ENCODE results near the gene FAM227B.
"Not testable (repeated sequence)": the region's sequence is repeated elsewhere in the genome, so short reads cannot be mapped to it uniquely, and the experiment has no call there.

Gene FAM227B, protein sequence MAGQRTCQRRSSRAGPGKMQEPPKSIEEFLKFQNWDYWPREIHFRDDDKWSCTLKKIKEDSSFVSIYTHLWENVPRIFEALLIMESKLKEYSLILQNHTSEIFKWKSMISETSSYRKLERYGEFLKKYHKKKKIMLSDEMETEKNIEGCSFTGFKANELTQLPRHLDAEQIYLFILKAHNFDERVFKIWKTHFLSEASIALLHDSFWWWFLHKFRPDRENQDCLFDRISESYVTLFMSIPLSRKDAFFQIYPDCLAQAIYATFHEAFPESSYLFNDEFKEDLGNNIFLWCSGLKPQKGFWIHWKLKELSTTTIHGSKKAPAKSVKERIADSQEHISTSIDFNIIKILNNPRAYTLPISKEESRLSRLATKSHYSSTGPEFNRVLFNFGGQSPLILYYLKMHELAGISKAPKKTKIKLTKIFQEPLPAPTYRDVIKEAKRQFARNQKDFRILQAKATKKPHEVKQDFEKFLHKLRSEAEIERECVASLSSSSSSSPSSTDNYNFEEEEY

DNA sequence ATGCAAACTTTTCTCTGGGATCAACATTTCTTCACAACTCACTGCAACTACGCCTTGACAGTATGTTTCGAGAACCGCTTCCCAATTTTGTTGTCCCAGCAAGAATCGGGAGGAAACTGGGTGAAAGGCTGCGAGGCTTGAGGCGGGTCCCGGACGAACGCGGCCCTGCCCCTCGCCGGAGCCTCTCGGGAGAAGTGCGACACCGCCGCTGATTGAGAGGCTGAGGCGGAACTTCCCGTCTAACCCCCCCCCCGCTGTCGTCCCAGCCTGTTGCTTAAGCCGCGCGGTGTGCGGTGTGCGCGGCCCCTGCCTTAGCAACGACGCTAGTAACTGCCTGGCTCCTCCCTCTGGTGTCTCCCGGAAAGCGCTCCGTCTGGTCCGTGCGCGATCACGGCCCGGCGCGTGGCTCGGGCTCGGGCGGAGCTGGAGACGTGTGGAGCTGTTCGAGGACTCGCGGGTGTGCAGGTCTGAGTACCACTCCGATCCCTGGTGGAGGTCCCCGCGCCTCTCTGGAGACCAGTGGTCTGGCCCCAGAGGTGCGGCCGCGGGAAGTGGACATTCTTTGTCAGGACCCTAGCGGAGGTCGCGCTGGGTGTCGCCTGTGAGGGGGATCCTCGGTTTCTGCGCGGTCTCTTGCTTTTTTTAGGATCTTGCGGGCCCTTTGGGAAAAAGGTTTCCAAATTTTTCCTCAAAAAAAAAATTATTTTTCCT, at the start of gene FAM227B, which contains the start of gene DTWD1:
TSS of gene FAM227B (minus strand) at position 161 of the 711 bp plus-strand sequence. CDS start 5,647 bp downstream, outside the sequence.
TSS of gene DTWD1 (plus strand) at position 391 of the 711 bp plus-strand sequence. CDS start 4,120 bp downstream, outside the sequence.
- TF ChIP-seq, protein P1, sequence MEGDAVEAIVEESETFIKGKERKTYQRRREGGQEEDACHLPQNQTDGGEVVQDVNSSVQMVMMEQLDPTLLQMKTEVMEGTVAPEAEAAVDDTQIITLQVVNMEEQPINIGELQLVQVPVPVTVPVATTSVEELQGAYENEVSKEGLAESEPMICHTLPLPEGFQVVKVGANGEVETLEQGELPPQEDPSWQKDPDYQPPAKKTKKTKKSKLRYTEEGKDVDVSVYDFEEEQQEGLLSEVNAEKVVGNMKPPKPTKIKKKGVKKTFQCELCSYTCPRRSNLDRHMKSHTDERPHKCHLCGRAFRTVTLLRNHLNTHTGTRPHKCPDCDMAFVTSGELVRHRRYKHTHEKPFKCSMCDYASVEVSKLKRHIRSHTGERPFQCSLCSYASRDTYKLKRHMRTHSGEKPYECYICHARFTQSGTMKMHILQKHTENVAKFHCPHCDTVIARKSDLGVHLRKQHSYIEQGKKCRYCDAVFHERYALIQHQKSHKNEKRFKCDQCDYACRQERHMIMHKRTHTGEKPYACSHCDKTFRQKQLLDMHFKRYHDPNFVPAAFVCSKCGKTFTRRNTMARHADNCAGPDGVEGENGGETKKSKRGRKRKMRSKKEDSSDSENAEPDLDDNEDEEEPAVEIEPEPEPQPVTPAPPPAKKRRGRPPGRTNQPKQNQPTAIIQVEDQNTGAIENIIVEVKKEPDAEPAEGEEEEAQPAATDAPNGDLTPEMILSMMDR (IDR thresholded peaks at IDR 0.05; ENCODE audit: extremely low read depth, insufficient read depth, missing control alignments): no peak
- in situ Hi-C loops (cut with MboI; ENCODE audit: low pct_unique_long_range_greater_than_20kb, low sequenced_read_pairs, unreplicated experiment): no loop called here
- DNase-seq (ENCODE audit: low spot score): peak; percentile 88

DNA sequence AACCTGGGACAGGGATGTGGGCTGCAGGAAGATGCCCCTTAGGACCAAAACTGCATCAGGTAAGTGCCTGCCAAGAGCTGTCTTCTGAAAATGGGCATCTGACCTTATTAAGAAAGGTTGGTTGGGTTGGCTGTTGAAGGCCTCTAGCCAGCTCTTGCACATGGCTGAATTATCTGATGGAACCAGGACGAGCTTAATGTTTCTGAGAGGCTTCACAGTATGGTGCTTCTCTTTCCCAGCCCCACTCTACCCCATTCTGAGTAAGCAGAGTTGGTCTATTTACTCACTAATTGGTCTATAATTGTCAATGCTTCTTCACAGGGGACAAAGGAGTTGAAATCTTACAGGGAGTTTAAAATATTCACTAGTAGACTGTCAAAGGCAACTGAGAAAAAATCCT, 48.7 kb upstream of the FAM227B start:
- TF ChIP-seq, protein P1 (IDR thresholded peaks at IDR 0.05; ENCODE audit: extremely low read depth, insufficient read depth, missing control alignments): no peak
- in situ Hi-C loops (cut with MboI; ENCODE audit: low pct_unique_long_range_greater_than_20kb, low sequenced_read_pairs, unreplicated experiment): no loop called here
- DNase-seq (ENCODE audit: low spot score): no peak

DNA sequence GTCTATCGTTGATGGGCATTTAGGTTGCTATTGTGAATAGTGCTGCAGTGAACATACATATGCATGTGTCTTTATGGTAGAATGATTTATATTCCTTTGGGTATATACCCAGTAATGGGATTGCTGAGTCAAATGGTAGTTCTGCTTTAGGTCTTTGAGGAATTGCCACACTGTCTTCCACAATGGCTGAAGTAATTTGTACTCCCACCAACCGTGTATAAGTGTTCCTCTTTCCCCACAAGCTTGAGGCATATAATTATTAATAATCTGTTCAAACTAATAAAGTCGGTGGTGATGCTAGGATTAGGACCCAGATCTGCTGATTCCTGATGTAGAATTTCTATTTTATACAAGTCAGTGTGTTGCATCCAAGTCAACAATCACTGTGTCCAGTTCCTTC, 45.9 kb upstream of the FAM227B start:
- DNase-seq (ENCODE audit: low spot score); in situ Hi-C loops (cut with MboI; ENCODE audit: low pct_unique_long_range_greater_than_20kb, low sequenced_read_pairs, unreplicated experiment): not testable (repeated sequence)

DNA sequence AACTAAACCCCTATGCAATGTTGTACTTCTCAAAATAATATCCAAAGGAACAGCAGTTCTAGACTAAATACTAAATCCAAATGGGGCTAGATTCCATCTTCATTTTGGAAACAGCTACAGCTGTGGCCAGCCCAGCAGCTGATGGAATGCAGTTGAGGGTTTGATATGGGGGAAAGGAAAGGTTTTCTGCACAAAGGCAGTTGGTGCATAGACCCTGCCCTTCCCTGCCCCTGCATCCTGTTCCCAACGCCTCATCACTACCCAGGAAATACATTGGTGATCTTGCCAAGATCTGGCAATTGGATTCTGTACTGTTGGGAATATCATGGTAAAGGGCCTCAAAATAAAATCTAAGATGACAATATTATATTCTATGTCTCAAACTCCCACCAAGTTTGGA, 44.1 kb upstream of the FAM227B start:
- TF ChIP-seq, protein P1 (IDR thresholded peaks at IDR 0.05; ENCODE audit: extremely low read depth, insufficient read depth, missing control alignments): no peak
- in situ Hi-C loops (cut with MboI; ENCODE audit: low pct_unique_long_range_greater_than_20kb, low sequenced_read_pairs, unreplicated experiment): no loop called here
- no peak for DNase-seq (ENCODE audit: low spot score)

DNA sequence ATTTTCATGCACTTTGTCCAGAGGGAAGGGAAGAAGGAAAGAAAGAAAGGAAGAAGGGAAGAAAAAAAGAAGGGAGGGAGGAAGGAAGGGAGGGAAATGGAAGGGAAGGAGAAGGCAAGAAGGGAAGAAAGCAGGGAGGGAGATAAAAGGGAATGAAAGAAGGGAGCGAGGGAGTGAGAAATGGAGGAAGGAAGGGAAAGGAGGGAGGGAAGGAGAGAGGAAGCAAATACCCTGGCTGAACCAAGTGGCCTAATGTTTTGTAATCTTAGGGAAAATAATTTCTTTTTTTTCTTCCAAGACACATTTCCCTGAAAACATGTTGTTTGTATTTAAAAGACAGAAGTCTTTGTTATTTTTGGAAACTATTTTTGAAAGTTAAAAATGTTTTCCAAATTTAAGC, 36.1 kb upstream of the FAM227B start:
- TF ChIP-seq, protein P1 (IDR thresholded peaks at IDR 0.05; ENCODE audit: extremely low read depth, insufficient read depth, missing control alignments): no peak
- in situ Hi-C loops (cut with MboI; ENCODE audit: low pct_unique_long_range_greater_than_20kb, low sequenced_read_pairs, unreplicated experiment): no loop called here
- DNase-seq (ENCODE audit: low spot score): no peak

DNA sequence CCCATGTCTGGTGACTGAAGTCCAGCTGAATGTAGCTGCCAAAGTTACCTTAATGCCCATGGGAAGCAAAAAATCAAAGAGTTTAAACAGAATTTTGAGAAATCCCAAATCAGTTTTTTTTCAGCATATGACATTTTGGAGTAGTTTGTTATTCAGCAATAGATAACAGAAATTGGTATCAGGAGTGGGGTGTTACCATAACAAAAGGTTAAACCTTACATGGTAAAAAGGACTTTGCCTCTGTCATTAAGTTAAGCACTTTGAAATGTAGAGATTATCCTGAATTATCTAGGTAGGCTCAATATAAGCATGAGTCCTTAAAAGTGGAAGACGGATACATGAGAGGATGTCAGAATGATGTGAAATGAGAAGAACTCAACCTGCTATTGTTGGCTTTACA, 32.3 kb upstream of the FAM227B start:
- TF ChIP-seq, protein P1 (IDR thresholded peaks at IDR 0.05; ENCODE audit: extremely low read depth, insufficient read depth, missing control alignments): no peak
- no peak for DNase-seq (ENCODE audit: low spot score)
- in situ Hi-C loops (cut with MboI; ENCODE audit: low pct_unique_long_range_greater_than_20kb, low sequenced_read_pairs, unreplicated experiment): no loop called here

DNA sequence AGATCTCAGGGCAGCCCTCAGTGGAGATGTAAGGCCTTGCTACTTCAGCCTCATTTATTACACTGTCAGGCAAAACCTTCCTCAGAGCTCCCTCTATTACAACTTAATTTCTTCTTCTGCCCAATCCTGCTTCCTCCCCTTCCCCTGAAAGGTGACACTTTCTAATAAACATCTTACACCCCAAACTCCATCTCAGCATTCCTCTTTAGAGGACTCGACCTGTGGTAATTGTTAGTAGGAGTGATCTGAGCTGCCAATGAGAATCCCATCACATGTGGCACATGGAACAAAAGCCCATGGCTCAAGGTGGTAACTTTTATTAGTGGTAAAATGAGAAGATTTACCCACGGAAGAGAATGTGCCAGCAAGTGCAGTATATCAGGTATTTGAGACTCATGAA, 30.1 kb upstream of the FAM227B start:
- DNase-seq (ENCODE audit: low spot score): no peak
- TF ChIP-seq, protein P1 (IDR thresholded peaks at IDR 0.05; ENCODE audit: extremely low read depth, insufficient read depth, missing control alignments): no peak
- in situ Hi-C loops (cut with MboI; ENCODE audit: low pct_unique_long_range_greater_than_20kb, low sequenced_read_pairs, unreplicated experiment): no loop called here
